HG02678 (cell line): ENCODE results near the gene TSPAN10.
"Not testable (repeated sequence)": the region's sequence is repeated elsewhere in the genome, so short reads cannot be mapped to it uniquely, and the experiment has no call there.

ENCODE experiments used
- ATAC-seq: cut with Tn5 transposase; IDR thresholded peaks from one replicate; pipeline ENCODE4 v1.9.1; 2021; ENCODE audit warnings: mild to moderate bottlenecking, moderate library complexity; ENCODE audit not compliant: unreplicated experiment

The TSPAN10 gene

DNA sequence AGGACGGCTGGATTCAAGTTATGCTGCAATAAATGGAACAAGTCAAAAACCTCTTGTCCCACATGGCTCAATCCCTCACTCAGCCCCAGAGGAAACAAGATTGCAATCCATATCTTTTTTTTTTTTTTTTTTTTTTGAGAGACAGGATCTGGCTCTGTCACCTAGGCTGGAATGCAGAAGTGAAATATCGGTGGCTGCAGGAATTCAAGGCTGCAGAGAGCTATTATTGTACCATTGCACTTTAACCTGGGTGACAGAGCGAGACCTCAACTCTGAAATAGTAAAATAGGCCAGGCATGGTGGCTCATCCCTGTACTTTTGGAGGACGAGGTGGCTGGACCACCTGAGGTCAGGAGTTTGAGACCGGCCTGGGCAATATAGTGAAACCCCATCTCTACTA is 22.0 kb downstream of the TSPAN10 start:
- no peak for ATAC-seq

DNA sequence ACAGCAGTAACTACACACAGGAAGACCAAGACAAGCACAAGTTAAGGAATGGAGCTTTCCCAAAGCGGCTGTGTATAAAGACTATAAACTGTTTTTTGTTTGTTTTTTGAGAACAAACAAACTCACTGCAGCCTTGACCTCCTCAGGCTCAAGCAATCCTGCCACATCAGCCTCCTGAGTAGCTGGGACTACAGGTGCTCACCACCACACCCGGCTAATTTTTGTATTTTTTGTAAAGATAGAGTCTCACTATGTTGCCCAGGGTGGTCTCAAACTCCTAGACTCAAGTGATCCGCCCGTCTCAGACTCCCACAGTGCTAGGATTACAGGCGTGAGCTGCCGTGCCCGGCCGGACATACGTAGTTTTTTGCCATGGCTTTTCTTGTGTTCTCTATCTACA is 23.4 kb downstream of the TSPAN10 start:
- ATAC-seq: no peak

GRCh38 chr17:81662002-81662401 is 25.0 kb downstream of the TSPAN10 start:
- no peak for ATAC-seq

DNA sequence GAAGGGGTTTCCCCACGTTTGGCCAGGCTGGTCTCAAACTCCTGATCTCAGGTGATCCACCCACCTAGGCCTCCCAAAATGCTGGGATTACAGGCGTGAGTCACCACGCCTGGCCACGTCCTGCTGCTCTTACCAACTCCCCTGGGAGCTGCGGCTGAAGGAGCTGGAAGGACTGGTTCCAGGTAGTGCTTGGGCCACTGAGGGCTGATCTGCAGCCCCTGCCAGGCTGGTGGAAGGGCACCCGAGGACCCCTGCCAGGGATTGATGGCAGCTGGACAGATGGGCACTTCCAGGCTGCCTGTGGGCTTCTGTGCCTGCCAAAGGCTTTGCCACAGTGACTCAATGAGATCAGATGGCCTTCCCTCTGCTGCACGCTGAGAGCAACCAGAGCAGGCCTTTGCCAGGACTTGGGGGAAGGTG is 27.1 kb downstream of the TSPAN10 start:
- ATAC-seq: no peak

GRCh38 chr17:81665205-81666091 is 28.5 kb downstream of the TSPAN10 start:
- peak; percentile 14 for ATAC-seq

- ATAC-seq: peak; percentile 11
Measured at GRCh38 chr17:81666092-81666341, 29.0 kb downstream of the TSPAN10 start.

- ATAC-seq: peak; percentile 91
Measured at GRCh38 chr17:81666342-81667191, 29.6 kb downstream of the TSPAN10 start, which contains the start of the genes CCDC137 and OXLD1. Gene CCDC137, plus strand, starts transcription at chr17:81666737. Its CDS starts 30 bp downstream, at chr17:81666767. Gene OXLD1, minus strand, starts transcription at chr17:81666605. Its CDS starts 28 bp downstream, at chr17:81666577.

- ATAC-seq: no peak
Measured at GRCh38 chr17:81667754-81668153, 30.8 kb downstream of the TSPAN10 start.

DNA sequence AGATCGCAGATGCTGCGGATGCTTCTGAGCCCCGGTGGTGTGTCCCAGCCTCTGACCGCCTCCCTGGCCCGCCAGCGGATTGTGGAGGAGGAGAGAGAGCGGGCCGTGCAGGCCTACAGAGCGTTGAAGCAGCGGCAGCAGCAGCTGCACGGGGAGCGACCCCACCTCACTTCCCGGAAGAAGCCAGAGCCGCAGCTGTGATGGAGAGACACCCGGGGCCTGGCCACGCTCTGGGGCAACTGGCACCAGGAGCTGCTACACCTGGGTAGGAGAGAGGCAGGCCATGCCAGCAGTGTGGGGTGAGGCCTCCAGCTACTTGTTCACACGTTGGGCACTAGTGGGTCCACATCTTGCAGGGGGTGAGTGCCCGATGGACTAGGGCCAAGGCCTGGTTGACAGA is 35.5 kb downstream of the TSPAN10 start:
- no peak for ATAC-seq

DNA sequence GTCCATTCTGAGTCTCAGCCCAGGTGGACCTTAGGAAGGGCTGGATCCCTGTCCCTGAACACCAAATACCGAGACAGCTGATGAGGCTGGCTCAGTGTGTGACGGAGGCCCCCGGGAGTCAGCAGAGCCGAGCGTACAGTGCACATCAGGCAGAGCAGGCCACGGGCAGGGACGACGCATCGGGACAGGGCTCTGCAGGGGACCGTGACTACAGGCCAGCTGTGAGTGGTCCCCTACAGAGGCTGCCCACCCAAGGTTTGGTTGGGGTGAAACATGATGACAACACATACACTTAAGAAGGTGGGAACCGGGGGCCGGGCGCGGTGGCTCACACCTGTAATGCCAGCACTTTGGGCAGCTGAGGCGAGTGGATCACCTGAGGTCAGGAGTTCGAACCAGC is 36.0 kb downstream of the TSPAN10 start:
- no peak for ATAC-seq

DNA sequence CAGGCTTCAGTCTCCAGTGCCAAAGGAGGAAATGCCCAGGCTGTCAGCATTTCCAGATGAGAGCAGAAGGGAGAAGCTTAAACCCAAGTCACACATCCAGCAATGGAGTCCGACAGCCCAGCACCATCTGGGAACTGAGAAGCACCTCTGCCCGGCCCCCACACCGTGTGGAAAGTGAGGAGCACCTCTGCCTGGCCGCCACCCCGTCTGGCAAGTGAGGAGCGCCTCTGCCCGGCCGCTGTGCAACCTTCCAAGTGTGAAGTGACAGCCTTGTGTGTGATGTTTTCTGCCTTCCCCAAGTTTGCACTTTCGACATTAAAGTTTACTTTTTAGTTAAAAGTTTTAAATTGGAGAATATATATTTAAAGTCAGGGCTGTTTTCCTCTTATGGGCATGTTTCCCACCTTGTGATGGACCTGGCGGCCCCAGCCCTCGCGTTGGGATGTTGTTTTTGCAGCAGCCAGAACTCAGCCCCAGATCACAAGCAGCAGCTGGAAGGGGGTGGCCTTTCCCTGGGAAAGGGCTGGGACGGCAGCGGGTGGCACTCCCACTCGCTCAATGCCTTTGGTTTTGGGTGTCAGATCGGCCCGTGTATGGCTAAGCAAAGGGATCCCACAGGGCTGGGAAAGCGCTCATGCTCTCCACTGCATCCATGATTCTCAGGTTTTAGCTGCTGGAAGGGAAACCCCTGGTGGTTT is 36.7 kb downstream of the TSPAN10 start:
- no peak for ATAC-seq

DNA sequence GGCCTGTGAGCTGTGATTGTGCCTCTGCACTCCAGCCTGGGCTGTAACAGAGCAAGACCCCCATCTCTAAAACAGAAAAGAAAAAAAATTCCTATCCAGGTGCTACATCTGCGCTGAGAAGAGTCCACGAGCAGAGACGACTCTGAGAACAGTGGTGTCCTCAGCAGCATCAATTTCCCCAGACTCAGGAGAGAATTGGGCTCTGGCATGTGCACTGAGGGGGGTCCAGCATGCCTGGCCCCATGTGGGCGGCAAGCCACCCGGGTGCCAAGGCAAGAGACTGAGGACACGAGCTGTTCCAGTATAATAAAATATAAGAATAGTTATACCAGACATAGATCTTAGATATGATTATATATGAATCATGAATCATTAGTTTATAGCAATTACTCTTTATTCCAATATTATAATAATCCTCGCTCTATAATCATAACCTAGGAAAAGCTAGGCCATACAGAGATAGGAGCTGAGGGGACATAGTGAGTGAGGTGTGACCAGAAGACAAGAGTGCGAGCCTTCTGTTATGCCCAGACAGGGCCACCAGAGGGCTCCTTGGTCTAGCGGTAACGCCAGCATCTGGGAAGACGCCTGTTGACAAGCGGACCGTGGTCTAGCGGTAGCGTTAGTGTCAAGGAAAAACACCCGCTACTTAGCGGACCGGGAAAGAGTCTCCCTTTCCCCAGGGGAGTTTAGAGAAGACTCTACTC is 38.7 kb downstream of the TSPAN10 start:
- ATAC-seq: not testable (repeated sequence)

- ATAC-seq: no peak
Measured at GRCh38 chr17:81676906-81677305, 39.9 kb downstream of the TSPAN10 start.

DNA sequence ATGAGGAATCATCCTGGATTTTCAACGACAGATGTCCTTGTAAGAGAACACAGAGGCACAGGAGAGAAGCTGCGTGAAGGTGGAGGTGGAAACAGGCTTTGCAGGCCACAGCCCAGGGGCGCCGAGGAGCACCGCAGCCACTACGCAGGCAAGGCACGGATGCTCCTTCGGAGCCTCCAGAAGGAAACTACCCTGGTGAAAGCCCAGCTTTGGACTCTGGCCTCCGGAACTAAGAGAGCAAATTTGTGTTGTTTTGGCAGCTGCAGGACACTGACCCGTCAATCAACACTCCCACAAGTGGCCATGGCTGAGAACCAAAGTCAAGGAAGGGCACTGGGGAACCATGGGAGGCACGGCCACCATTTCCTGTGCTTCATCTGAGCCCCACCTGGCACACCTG is 43.2 kb downstream of the TSPAN10 start:
- ATAC-seq: no peak

- no peak for ATAC-seq
Measured at GRCh38 chr17:81681672-81682071, 44.7 kb downstream of the TSPAN10 start.

DNA sequence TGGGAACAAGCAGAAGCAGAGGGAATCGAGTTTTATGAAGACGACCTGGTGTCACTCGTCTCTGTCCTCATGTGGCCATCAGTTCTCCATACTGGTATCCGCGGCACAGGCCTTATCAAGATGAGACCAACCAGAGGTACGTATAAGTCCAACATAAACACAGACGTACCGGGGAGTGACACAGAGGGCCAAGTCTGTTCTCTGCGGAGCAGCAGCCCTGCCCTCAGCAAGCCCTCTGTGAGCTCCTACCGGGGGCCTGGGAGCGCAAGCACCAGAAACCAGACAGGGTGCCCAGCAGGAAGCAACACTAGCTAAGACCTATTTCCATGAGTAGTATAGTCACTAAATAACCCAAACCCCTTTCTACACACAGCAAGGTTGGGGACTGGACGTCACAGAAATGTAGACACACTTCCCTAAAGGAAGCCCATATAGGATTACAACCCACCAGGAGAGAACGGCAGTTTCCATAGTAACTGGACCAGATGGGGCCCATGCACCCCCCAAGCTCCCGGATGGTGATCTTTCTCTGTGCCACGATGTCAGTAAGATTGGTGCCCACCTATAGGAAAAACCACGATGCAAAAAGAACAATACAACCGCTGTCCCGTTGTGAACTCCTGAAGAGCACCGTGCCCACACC is 45.7 kb downstream of the TSPAN10 start:
- no peak for ATAC-seq

- ATAC-seq: no peak
Measured at GRCh38 chr17:81683208-81683583, 46.2 kb downstream of the TSPAN10 start.

GRCh38 chr17:81683584-81684441 is 46.8 kb downstream of the TSPAN10 start, which contains the start of the genes ARL16 and HGS:
Gene ARL16, minus strand, starts transcription at chr17:81683797. Its CDS starts 44 bp downstream, at chr17:81683753.
Gene HGS, plus strand, starts transcription at chr17:81684011. Its CDS starts 56 bp downstream, at chr17:81684067.
- peak; percentile 93 for ATAC-seq

DNA sequence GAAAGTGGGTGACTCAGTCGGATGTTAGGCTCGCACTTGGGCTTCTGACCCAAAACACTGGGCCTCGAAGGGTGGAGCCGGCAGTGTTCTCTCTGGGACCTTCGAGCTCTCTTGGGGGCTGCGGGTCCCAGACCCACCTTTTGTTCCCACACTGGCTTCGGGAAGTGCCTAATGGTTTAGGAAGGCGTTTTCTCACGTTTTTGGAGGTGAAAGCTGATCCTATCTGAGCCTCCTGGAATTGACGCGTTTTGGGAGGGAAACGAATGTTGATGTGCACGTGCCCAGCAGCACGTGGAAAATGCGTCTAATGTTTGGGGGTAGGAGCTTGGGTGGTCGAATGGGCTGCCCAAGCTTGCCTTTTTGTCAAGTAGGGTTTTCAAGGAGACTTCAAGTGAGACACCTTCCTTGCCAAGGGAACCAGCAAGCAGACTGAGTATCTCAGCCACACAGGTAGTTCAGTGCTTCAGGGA is 47.5 kb downstream of the TSPAN10 start:
- ATAC-seq: no peak
